ENCODE data around the gene CHSY1.

DNA sequence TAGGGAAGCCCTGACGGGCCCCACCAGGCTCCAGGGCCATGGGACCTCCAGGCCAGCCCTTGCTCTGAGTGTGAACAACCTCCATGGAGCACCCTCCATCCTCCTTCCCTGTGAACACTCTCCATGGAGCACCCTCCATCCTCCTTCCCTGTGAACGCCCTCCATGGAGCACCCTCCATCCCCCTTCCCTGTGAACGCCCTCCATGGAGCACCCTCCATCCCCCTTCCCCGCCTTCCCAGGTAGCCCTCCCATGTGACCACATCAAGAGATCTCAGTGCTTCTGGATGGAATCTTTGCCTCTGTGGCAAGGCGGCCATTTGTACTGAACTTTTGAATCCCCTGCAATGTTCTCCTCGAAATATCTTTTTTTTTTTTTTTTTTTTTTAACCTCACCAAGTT is 66.5 kb downstream of the CHSY1 start:
- no peak for TF ChIP-seq GATA3 (IDR thresholded peaks at IDR 0.05; ENCODE audit: borderline replicate concordance)
- no peak for TF ChIP-seq KDM5A (IDR thresholded peaks at IDR 0.05)
- TF ChIP-seq EP300 (IDR thresholded peaks at IDR 0.05), result no peak
- TF ChIP-seq, protein P1, sequence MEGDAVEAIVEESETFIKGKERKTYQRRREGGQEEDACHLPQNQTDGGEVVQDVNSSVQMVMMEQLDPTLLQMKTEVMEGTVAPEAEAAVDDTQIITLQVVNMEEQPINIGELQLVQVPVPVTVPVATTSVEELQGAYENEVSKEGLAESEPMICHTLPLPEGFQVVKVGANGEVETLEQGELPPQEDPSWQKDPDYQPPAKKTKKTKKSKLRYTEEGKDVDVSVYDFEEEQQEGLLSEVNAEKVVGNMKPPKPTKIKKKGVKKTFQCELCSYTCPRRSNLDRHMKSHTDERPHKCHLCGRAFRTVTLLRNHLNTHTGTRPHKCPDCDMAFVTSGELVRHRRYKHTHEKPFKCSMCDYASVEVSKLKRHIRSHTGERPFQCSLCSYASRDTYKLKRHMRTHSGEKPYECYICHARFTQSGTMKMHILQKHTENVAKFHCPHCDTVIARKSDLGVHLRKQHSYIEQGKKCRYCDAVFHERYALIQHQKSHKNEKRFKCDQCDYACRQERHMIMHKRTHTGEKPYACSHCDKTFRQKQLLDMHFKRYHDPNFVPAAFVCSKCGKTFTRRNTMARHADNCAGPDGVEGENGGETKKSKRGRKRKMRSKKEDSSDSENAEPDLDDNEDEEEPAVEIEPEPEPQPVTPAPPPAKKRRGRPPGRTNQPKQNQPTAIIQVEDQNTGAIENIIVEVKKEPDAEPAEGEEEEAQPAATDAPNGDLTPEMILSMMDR (IDR thresholded peaks at IDR 0.05), result no peak
- no peak for TF ChIP-seq CHD2 (IDR thresholded peaks at IDR 0.05; ENCODE audit: low read length, partially characterized antibody)
- no peak for TF ChIP-seq RCOR1 (IDR thresholded peaks at IDR 0.05; ENCODE audit: low read depth, low read length)
- TF ChIP-seq ESRRA (IDR thresholded peaks at IDR 0.05; ENCODE audit: borderline replicate concordance, low read length), result no peak
- TF ChIP-seq EHMT2 (IDR thresholded peaks at IDR 0.05; ENCODE audit: low read depth), result no peak
- TF ChIP-seq, protein P2, sequence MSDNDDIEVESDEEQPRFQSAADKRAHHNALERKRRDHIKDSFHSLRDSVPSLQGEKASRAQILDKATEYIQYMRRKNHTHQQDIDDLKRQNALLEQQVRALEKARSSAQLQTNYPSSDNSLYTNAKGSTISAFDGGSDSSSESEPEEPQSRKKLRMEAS (IDR thresholded peaks at IDR 0.05), result no peak
- TF ChIP-seq, protein P3, sequence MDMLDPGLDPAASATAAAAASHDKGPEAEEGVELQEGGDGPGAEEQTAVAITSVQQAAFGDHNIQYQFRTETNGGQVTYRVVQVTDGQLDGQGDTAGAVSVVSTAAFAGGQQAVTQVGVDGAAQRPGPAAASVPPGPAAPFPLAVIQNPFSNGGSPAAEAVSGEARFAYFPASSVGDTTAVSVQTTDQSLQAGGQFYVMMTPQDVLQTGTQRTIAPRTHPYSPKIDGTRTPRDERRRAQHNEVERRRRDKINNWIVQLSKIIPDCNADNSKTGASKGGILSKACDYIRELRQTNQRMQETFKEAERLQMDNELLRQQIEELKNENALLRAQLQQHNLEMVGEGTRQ (IDR thresholded peaks at IDR 0.05), result no peak

Measured in A549 (cell line).